GM18909 (cell line): ENCODE results near the gene KLF9.

Experiments used
- ATAC-seq: cut with Tn5 transposase; IDR thresholded peaks from one replicate; pipeline ENCODE4 v1.9.1; 2021; ENCODE audit warnings: mild to moderate bottlenecking; ENCODE audit not compliant: unreplicated experiment, poor library complexity

Gene KLF9

DNA sequence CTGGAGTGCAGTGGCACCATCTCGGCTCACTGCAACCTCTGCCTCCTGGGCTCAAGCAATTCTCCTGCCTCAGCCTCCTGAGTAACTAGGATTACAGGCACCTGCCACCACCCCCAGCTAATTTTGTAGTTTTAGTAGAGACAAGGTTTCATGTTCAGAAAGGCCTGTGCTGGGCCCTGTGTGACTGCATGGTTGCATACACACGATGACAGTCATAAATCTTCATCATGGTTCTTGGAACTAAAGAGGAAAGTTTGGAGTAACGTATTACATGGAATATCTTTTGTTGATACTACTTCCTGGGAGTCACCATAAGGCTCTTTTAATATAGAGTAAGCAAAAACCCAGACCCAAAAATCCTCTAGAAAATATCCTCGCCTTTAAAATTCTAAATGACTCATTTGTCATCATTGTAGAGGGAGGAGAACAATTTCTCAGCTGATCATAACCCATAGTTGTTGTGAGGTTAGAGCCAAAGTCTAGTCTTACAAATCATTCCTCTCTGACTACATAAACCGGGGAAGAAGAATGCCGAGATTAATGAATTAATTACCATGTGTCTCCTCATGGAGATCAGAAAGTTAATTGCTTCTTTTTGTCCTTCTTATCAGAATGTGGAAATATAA, 47.0 kb downstream of the KLF9 start:
- no peak for ATAC-seq

DNA sequence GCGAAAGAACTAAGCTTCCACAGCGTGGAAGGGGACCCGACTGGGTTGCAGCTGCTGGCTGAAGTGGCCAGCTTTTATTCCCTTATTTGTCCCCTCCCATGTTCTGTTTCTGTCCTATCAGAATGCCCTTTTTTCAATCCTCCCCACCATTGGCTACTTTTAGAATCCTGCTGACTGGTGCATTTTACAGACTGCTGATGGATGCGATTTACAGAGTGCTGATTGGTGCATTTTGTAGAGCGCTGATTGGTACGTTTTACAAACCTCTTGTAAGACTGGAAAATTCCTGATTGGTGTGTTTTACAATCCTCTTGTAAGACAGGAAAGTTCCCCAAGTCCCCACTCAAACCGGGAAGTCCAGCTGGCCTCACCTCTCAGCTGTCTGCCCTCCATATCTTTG, 50.7 kb downstream of the KLF9 start:
- ATAC-seq: no peak

GRCh38 chr9:70362952-70363351, 51.5 kb downstream of the KLF9 start:
- ATAC-seq: no peak

GRCh38 chr9:70355801-70356200, 58.7 kb downstream of the KLF9 start:
- no peak for ATAC-seq

GRCh38 chr9:70352802-70353201, 61.7 kb downstream of the KLF9 start:
- ATAC-seq: no peak

DNA sequence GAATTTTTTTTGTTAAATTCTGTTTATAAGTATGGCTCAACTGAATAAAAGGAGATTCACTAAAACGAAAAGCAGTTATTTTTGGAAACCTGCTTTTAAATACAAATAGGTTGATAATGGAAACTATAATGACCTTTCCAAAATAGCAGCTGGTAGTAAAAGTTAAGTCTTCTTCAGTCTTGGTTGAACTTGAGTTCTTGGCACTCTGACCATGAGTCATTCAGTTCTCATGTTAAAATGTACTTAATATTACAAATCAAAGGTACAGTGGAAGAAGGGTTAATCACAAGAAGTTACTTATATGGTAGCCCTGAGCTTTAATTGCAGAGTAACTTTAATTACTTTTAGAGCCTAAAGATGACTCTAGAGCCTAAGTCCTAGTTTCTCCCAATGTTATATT, 62.1 kb downstream of the KLF9 start:
- ATAC-seq: no peak

GRCh38 chr9:70347046-70347445, 67.4 kb downstream of the KLF9 start:
- ATAC-seq: no peak

DNA sequence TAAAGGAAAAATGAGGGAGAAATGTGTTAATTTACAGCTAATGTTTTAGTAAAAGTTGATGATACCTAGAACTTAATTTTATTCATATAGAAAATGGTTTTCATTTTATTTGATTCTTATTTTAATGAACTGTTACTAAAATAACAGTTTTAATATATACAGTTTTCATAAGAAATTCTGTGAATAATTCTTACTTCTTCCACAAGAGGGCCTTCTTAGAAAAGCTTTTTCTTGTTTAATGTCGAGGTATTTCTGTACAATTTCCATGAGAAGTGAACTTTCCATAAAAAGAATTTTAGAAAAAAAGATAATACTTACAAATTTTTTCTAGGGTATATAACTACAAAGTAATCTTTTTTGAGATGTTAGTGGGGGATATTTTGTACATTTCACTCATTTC, 73.9 kb downstream of the KLF9 start:
- ATAC-seq: no peak
